K562 (cell line): ENCODE measurements around the gene YPEL1. TPM values are rescaled to one million over a fixed set of nuclear protein-coding genes. Genes with fewer than 3 reads are reported as not detected.

ENCODE experiments used
- ASH1L ChIP-seq: fragments of 450-650 bp; IDR thresholded peaks from 2 replicates; pipeline ENCODE4 v1.6.1; 2018; ENCODE audit warnings: borderline replicate concordance, mild to moderate bottlenecking, low read depth; ENCODE audit not compliant: partially characterized antibody
- CBX2 ChIP-seq: fragments of 200-600 bp; sonication (generic); IDR thresholded peaks from one replicate; pipeline ENCODE4 v1.6.1; 2012; ENCODE audit warnings: mild to moderate bottlenecking, low read length, inconsistent platforms; ENCODE audit not compliant: insufficient read depth, poor library complexity, severe bottlenecking
- E2F1 ChIP-seq: sonication (generic); formaldehyde crosslinking; IDR thresholded peaks from 2 replicates; pipeline ENCODE4 v1.8.1; 2023; ENCODE audit warnings: mild to moderate bottlenecking, missing genetic modification reagents, moderate library complexity
- HIVEP1 ChIP-seq: fragments of 250-450 bp; sonication (Bioruptor Pico); IDR thresholded peaks from 2 replicates; pipeline ENCODE4 v1.4.0; 2020; ENCODE audit warnings: mild to moderate bottlenecking
- KAT7 ChIP-seq: sonication (generic); formaldehyde crosslinking; IDR thresholded peaks from 2 replicates; pipeline ENCODE4 v1.8.0; 2022; ENCODE audit warnings: missing genetic modification reagents, mild to moderate bottlenecking, borderline replicate concordance
- LEF1 ChIP-seq: fragments of 450-650 bp; IDR thresholded peaks from 2 replicates; pipeline ENCODE4 v1.6.1; 2016; ENCODE audit warnings: mild to moderate bottlenecking
- PHF8 ChIP-seq: fragments of 200-600 bp; sonication (generic); IDR thresholded peaks from 2 replicates; pipeline ENCODE4 v1.6.1; 2012; ENCODE audit warnings: mixed run types, mild to moderate bottlenecking, inconsistent platforms, low read length, moderate library complexity, borderline replicate concordance
- SIRT6 ChIP-seq: IDR thresholded peaks from one replicate; pipeline ENCODE4 v1.6.1; 2012; ENCODE audit warnings: low read depth, mild to moderate bottlenecking, control low read depth, inconsistent platforms, low read length, moderate library complexity
- SNAPC5 ChIP-seq: fragments of 250-450 bp; sonication (Bioruptor Pico); IDR thresholded peaks from 2 replicates; pipeline ENCODE4 v1.8.0; 2021; ENCODE audit warnings: moderate library complexity, mild to moderate bottlenecking, inconsistent platforms
- TAF1 ChIP-seq: IDR thresholded peaks from 2 replicates; pipeline ENCODE4 v1.6.1; 2011; ENCODE audit warnings: mild to moderate bottlenecking, low read length, moderate library complexity; ENCODE audit not compliant: insufficient read depth, control insufficient read depth, severe bottlenecking; ENCODE audit errors: extremely low read depth
- TOE1 ChIP-seq, 2 experiments: fragments of 450-650 bp in 1 of 2; sonication (generic) in 1 of 2; formaldehyde crosslinking in 1 of 2; IDR thresholded peaks; 2 replicates each; pipeline versions ENCODE4 v1.7.1 to v1.8.0; 2016 to 2022; ENCODE audit warnings: borderline replicate concordance in 2 of 2, mild to moderate bottlenecking in 2 of 2, antibody characterized with exemption in 1 of 2, inconsistent platforms in 1 of 2, low read depth in 1 of 2, missing genetic modification reagents in 1 of 2, moderate library complexity in 1 of 2
- ZKSCAN1 ChIP-seq: fragments of 150-350 bp; IDR thresholded peaks from 2 replicates; pipeline ENCODE4 v1.6.1; 2016; ENCODE audit warnings: low read depth, low read length
- ZNF146 ChIP-seq: IDR thresholded peaks from one replicate; pipeline ENCODE4 v1.6.1; 2018; ENCODE audit warnings: missing compliant biosample characterization; ENCODE audit not compliant: unreplicated experiment
- ZNF197 ChIP-seq: fragments of 200-800 bp; sonication (Bioruptor generic); IDR thresholded peaks from 2 replicates; pipeline ENCODE4 v1.6.1; 2016; ENCODE audit warnings: low read depth, missing genetic modification characterization, missing compliant biosample characterization
- ZNF830 ChIP-seq: fragments of 250-450 bp; sonication (Bioruptor Pico); IDR thresholded peaks from 2 replicates; pipeline ENCODE4 v1.5.0; 2021; ENCODE audit warnings: mild to moderate bottlenecking
- polyA plus RNA-seq, 8 experiments: library from polyadenylated mRNA; depleted of rRNA in 4 of 8; stranded (reverse) in 5 of 8; unstranded in 3 of 8; fragments of >200 nt; fragmentation: Nextera tagmentation in 2 of 8; fragmentation: Illumina TruSeq in 1 of 8; extraction: Ambion mirVana in 2 of 8; extraction: Trizol in 1 of 8; gene quantifications; 2 replicates each; pipeline versions ENCODE4 v1.2.1 to v1.2.3, GENCODE V29; 2011 to 2014; ENCODE audit warnings: inconsistent platforms in 1 of 8, missing spikeins in 1 of 8
- total RNA-seq, 7 experiments: library from RNA; depleted of rRNA in 6 of 7; stranded (reverse); fragments of >200 nt in 6 of 7; fragmentation: Illumina TruSeq in 2 of 7; extraction: Trizol in 2 of 7; gene quantifications; 2 replicates each; pipeline versions ENCODE4 v1.2.1 to v1.2.3, GENCODE V29; 2011 to 2021; ENCODE audit warnings: low replicate concordance in 1 of 7

Gene YPEL1
- total and polyA plus RNA-seq, 9 of the 15 experiments (the other 6 are each of a cell fraction or from before 2014, with no cell fraction given), result 0.07 to 2.2 (median 0.46) TPM

- TF ChIP-seq ZNF146 (CRISPR knock-in tag), result no peak
- TF ChIP-seq ASH1L, result no peak
- TF ChIP-seq TOE1 (IDR thresholded peaks at IDR 0.05; ENCODE audit: borderline replicate concordance), result no peak
- TF ChIP-seq TOE1 (CRISPR knock-in tag; IDR thresholded peaks at IDR 0.05; ENCODE audit: borderline replicate concordance, low read depth), result no peak
- no peak for TF ChIP-seq KAT7 (CRISPR knock-in tag)
- no peak for TF ChIP-seq SNAPC5
- TF ChIP-seq PHF8, result no peak
- TF ChIP-seq ZNF830 (CRISPR knock-in tag), result no peak
- TF ChIP-seq CBX2, result peak; percentile 80
- TF ChIP-seq TAF1, result no peak
- TF ChIP-seq HIVEP1, result no peak
- TF ChIP-seq LEF1, result no peak
- no peak for TF ChIP-seq ZNF197 (CRISPR knock-in tag)
- TF ChIP-seq E2F1 (CRISPR knock-in tag), result peak; percentile 17; the same call in 1 of the 2 replicates
- peak; percentile 84 for TF ChIP-seq ZKSCAN1
- no peak for TF ChIP-seq SIRT6
Measured at GRCh38 chr22:21741790-21742189, 6.2 kb upstream of the YPEL1 start (continued).
